Epithelial cell of esophagus (primary cell): ENCODE results near the gene CYP2F1.
"Not testable (repeated sequence)": the region's sequence is repeated elsewhere in the genome, so short reads cannot be mapped to it uniquely, and the experiment has no call there.

Experiments used
- DNase-seq: peaks from one replicate; pipeline ENCODE4 v3.0.0; 2010; ENCODE audit warnings: low read depth
- H3K4me3 ChIP-seq: 2 replicates; pipeline ENCODE4 v1.5.1; 2011; ENCODE audit warnings: mild to moderate bottlenecking, low read length, control low read depth
- TF ChIP-seq, protein P1 (sequence below): IDR thresholded peaks from 2 replicates; pipeline ENCODE4 v1.5.1; 2011; ENCODE audit warnings: low read depth, mild to moderate bottlenecking, low read length, control low read depth, inconsistent platforms; ENCODE audit not compliant: insufficient read depth; ENCODE audit errors: missing control alignments

The CYP2F1 gene

DNA sequence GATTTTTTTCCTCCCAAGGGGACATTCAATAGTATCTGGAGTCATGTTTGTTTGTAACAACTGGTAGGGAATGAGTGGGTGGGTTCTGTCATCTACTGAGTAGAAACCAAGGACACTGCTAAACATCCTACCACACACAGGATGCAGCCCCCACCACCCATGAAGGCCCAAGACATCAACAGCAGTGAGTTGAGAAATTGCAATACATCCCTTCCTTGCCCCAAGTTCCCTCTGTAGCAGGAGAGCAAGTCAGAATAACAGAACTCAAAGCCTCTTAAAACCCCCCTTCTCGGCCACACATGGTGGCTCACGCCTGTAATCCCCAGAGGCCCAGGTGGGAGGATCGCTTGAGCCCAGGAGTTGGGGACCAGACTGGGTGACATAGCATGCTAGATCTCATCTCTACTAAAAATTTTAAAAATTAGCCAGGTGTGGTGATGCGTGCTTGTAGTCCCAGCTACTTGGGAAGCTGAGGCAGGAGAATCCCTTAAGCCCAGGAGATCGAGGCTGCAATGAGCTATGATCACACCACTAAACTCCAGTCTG lies 2.4 kb upstream of the CYP2F1 start:
- H3K4me3 ChIP-seq, result no peak overlapping the region
- no peak for DNase-seq
- TF ChIP-seq, protein P1, sequence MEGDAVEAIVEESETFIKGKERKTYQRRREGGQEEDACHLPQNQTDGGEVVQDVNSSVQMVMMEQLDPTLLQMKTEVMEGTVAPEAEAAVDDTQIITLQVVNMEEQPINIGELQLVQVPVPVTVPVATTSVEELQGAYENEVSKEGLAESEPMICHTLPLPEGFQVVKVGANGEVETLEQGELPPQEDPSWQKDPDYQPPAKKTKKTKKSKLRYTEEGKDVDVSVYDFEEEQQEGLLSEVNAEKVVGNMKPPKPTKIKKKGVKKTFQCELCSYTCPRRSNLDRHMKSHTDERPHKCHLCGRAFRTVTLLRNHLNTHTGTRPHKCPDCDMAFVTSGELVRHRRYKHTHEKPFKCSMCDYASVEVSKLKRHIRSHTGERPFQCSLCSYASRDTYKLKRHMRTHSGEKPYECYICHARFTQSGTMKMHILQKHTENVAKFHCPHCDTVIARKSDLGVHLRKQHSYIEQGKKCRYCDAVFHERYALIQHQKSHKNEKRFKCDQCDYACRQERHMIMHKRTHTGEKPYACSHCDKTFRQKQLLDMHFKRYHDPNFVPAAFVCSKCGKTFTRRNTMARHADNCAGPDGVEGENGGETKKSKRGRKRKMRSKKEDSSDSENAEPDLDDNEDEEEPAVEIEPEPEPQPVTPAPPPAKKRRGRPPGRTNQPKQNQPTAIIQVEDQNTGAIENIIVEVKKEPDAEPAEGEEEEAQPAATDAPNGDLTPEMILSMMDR, result no peak

- TF ChIP-seq, protein P1, result no peak
- no peak for DNase-seq
- H3K4me3 ChIP-seq, result no peak overlapping the region
These were observed 1.4 kb upstream of the CYP2F1 start for GRCh38 chr19:41112728-41113290.

DNA sequence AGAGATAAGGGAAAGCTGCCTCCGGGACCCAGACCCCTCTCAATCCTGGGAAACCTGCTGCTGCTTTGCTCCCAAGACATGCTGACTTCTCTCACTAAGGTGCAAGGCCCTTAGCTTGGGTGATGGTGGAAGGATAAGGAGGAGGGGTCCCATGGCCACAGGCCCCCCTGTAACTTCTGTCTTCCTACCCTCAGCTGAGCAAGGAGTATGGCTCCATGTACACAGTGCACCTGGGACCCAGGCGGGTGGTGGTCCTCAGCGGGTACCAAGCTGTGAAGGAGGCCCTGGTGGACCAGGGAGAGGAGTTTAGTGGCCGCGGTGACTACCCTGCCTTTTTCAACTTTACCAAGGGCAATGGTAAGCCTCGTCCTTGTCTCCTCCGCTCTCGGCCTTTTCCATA lies 2.0 kb downstream of the CYP2F1 start:
- no peak for DNase-seq
- TF ChIP-seq, protein P1, result no peak
- H3K4me3 ChIP-seq, result no peak overlapping the region

DNA sequence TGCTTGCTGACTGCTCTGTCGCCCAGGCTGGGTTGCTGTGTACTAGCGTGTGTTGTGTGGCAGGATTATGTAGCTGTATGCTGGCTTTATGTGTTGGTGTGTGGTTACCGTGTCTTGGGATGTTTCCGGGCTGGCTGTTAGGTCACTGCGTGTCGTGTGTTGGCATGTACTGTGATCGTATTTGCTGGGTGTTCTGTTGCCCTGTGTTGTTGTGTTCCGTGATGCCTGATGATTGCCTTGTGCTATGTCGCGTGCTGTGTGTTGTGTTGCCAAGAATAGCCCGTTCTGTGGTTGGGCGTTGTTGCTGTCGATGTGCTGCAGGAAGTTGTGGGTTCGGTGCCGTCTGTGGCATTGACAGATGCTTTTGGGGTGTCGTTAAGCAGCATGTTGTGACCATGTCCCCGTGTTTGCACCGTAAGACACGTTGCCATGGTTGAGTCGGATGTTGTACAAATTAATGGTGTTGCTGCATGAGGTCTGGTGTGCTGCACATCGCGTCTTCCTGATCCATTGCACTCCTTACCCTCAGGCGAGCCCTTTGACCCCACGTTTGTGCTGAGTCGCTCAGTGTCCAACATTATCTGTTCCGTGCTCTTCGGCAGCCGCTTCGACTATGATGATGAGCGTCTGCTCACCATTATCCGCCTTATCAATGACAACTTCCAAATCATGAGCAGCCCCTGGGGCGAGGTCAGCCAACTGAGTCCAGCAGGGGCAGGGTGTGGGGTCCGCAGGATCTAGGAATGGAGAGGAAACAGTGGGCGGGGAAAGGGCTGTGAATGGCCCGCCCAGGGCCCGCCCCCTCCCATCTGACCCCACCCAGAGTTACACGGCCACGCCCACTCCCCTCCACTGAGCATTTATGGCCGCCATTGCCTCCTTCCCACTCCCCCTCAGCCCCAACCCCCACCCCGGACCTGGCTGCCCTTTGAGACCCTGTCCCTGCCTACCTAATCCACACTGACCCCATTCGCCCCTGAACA lies 7.0 kb downstream of the CYP2F1 start:
- not testable (repeated sequence) for DNase-seq, H3K4me3 ChIP-seq

DNA sequence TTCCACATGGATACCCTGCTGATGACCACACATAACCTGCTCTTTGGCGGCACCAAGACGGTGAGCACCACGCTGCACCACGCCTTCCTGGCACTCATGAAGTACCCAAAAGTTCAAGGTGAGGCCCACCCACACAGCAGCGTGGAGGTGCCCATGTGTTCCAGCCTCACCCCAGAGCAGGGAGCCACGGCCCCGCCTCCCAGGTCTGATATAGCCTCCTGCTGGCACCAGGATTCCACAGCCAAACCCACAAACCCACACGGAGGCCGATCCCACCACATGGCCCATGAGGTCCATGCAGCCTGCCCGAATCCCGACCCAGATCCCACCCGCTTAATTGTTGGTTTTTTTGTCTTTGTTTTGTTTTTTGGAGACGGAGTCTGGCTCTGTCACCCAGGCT lies 8.6 kb downstream of the CYP2F1 start:
- not testable (repeated sequence) for DNase-seq, H3K4me3 ChIP-seq

DNA sequence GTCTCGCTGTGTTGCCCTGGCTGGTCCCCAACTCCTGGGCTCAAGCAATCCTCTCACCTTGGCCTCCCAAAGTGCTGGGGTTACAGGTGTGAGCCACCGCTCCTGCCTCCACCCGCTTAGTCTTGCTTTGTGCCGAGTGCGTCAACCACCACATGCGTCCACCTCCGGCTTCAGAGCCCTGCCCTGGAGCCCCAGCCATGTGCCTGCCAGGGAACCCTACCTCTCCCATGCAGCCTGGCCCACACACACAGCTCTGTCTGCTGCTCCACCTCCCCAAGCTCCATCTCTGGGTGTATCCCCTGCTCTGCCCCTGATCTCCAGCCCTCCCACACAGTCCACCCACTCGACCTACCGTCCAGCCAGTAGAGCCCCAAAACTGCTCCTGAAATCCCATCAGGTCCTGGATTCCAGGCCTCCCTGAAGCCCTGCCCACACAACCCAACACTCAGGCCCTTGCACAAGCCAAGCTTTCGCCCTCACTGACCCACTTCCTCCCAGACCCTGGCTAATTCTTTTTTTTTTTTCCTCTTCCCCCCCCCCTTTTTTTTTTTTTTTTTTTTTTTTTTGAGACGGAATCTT lies 9.6 kb downstream of the CYP2F1 start:
- TF ChIP-seq, protein P1, result no peak
- no peak for DNase-seq
- no peak overlapping the region for H3K4me3 ChIP-seq

GRCh38 chr19:41126765-41127203 lies 12.6 kb downstream of the CYP2F1 start:
- DNase-seq, result peak; percentile 19
- not testable (repeated sequence) for H3K4me3 ChIP-seq
- TF ChIP-seq, protein P1, result peak; percentile 67

DNA sequence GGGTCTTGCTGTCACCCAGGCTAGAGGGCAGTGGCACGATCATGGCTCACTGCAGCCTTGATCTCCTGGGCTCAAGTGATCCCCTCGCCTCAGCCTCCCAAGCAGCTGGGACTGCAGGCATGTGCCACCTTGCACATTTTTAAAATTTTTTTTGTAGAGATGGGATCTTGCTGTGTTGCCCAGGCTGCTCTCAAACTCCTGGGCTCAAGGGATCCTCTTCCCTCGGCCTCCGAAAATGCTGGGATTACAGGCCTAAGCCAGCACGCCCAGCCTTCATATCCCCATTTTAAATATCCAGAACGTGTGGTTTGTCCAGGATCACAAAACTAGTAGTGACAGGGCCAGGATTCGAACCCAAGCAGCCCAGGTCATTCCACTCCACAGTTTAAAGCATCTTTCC lies 13.1 kb downstream of the CYP2F1 start:
- not testable (repeated sequence) for H3K4me3 ChIP-seq, DNase-seq

GRCh38 chr19:41127801-41128300 lies 13.6 kb downstream of the CYP2F1 start:
- not testable (repeated sequence) for H3K4me3 ChIP-seq
- DNase-seq, result peak; percentile 19
